ENCODE data around the gene BTRC. TPM values are rescaled to one million over a fixed set of nuclear protein-coding genes. Genes with fewer than 3 reads are reported as not detected.
A peak's percentile ranks its signal among the peaks of the same experiment; 100 is the strongest.
"Not testable (repeated sequence)": the region's sequence is repeated elsewhere in the genome, so short reads cannot be mapped to it uniquely, and the experiment has no call there.

Gene BTRC
- polyA plus RNA-seq (2012; ENCODE audit: insufficient read depth, insufficient read length): 12.9 TPM

- DNase-seq (ENCODE audit: low read depth, low spot score): peak; percentile 99
- H3K4me3 ChIP-seq (ENCODE audit: low read length): peak within 1 kb of the TSS; percentile 72
These were observed at the start of gene BTRC for GRCh38 chr10:101353692-101354327. Gene BTRC, plus strand, starts transcription at chr10:101354165. Its CDS starts 16 bp downstream, at chr10:101354181.

GRCh38 chr10:101304316-101304715 lies 49.6 kb upstream of the BTRC start:
- no peak for DNase-seq (ENCODE audit: low read depth, low spot score)
- H3K4me3 ChIP-seq (ENCODE audit: low read length): no peak overlapping the region

- H3K4me3 ChIP-seq (ENCODE audit: low read length): no peak overlapping the region
- no peak for DNase-seq (ENCODE audit: low read depth, low spot score)
These were observed 48.4 kb upstream of the BTRC start for GRCh38 chr10:101305320-101306241.

DNA sequence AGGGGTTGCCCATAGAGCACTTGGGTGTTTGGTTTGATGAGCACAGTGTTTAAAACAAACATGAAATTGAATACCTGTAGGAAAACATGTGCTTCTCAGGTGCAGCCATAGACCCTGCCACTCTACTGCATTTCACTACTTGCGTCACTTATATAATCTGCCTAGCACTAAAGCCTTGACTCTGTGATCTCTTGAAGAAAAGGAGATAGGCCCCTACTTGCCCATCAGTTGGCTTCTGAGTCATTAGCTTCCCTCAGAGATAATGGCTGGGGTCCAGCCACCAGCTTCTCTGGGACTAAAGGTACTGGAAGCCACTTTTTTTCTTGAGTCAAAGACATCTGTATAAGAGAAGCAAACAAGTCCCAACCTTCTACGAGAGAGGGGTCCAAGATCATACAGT lies 45.9 kb upstream of the BTRC start:
- no peak overlapping the region for H3K4me3 ChIP-seq (ENCODE audit: low read length)

DNA sequence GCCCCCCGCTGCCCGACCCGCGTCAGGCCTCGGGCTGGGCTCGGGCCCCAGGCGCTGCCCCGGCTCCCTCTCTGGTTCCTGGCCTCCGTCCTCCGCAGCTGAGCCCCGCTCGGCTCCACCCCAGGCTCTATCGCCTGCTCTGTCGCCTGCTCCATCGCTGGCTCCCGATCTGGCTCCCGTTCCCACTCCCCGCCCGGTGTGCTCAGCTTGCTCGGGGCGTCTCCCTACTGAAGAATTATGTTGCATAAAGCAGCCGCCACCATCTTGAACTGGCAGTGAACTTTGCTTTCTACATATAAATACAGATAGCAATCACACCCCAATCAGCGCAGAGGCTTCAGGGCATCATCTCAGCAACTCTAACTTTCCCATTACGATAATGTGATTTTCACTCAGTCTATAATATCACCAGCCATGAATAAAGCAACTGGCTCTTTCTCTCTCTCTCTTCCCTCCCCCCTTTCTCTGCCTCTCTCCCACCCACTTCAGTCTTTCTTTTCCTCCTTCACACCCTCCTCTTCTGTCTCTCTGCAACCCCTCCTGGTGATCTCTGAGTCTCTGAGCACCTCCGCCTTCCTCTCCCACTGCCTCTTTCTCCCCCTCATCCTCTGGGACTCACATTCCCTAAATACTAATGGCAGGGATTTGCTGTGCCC lies 43.3 kb upstream of the BTRC start:
- no peak overlapping the region for H3K4me3 ChIP-seq (ENCODE audit: low read length)
- no peak for DNase-seq (ENCODE audit: low read depth, low spot score)

More for the DNA sequence above, 45.9 kb upstream of the BTRC start:
- DNase-seq (ENCODE audit: low read depth, low spot score): no peak

DNA sequence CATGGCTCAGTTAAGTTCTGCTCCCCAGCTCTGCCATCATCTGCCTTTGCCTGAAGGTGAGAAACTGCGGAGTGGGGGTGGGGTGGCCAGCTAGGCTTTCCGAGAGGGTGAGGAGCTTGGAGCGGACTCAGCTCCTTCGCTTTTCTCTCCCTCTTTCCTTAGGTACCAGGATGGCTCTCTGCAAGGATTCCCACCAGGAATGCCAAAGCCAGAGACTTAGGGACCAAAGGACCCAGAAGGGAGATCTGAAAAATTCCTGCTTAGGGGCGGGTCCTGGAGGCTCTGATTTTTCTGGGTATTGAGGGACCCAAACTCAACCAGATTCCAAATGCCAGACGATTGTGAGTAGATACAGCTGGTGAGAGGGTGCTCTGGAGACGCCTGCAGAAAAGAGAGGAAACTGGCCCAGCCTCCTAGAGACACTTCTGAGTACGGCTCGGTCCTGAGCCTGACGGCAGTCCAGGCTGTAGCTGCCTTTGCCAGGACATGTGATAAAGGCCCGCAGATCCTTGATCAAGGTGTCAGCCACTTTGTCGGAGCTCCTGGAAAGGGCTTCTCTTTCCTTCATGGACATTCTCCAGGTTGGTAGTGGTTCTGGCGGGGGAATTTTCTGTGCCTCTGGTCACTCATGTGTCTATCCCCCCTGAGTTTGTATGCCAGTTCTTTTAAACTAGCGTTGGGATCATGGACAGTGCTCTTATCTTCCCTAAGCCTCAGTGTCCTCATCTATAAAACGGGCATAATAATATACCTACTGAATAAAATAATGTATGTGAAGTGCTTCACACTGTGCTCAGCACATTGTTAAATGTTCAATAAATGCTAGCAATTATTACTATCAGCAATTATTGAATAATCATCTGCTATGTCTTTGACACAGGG lies 42.5 kb upstream of the BTRC start:
- DNase-seq (ENCODE audit: low read depth, low spot score): no peak
- H3K4me3 ChIP-seq (ENCODE audit: low read length): no peak overlapping the region

DNA sequence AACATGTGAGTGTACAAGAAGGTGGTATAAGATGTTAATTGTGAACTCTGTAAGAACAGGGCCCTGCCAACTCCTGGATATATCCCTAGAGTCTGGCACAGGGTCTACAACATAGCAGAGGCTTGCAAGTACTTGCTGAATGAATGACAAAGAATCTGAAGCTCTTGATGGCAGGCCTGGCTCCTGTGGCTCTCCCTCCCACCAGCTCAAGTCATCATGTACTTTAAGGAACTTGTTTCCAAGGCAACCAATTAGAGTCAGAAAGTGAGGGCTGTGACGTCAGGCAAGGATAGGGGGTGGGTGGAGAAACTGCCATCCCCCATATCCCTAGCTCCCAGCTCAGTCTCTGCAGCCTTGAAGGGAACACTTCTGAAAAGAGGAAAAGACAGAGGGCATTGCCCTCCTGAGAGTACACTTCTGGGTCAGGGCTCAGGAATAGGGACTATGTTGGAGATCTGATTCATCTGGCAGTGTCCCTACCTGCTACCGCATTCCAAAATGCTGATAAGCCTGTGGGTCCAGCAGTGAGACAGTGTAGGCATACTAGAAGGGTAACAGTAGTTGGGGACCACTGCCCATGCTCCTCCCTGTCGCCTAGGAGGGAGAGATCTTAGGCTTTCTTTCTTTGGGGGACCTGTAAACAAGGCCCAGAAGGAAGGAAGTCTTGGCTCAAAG lies 34.6 kb upstream of the BTRC start:
- no peak for DNase-seq (ENCODE audit: low read depth, low spot score)
- H3K4me3 ChIP-seq (ENCODE audit: low read length): no peak overlapping the region

- no peak for DNase-seq (ENCODE audit: low read depth, low spot score)
- no peak overlapping the region for H3K4me3 ChIP-seq (ENCODE audit: low read length)
These were observed 32.9 kb upstream of the BTRC start for GRCh38 chr10:101321073-101321472.

DNA sequence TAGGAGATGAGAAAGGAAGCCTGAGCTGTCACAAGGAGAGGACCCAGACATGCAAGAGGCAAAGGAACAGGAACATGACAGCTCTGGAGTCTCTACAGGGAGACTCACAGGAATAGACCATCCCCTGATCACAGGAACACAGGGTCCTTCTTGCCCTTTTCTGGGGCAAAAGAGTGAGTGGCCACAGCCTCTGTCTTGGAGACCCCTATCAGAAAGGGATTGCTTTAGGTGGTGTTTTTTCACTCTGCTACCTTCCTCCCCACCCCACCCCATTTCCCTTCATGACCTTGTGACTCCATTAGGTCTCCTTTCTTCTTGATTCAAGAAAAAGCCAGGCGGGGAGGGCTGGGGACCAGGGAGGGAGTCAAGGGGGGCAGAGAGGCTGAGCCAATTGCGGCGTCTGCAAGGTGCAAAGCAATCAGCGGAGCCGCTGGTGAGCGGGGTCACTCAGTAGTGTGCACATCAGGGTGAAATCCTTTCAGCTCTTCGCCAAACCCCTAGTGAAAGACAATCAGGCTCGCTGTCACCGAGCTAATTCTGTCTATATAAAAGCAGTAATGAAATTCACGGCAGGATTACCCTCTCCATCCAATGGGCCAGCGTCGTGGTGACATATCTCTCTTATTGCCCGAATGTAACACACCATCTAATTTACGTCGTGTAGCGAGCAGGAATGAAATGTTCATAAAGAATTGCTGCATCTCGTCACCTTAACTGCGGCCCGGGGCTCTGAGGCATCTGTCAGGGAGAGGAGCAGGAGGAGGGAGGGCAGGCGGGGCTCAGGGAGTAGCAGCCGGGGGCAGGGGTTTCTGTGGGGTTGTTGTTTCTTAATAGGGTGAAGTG lies 31.5 kb upstream of the BTRC start:
- no peak overlapping the region for H3K4me3 ChIP-seq (ENCODE audit: low read length)
- no peak for DNase-seq (ENCODE audit: low read depth, low spot score)

DNA sequence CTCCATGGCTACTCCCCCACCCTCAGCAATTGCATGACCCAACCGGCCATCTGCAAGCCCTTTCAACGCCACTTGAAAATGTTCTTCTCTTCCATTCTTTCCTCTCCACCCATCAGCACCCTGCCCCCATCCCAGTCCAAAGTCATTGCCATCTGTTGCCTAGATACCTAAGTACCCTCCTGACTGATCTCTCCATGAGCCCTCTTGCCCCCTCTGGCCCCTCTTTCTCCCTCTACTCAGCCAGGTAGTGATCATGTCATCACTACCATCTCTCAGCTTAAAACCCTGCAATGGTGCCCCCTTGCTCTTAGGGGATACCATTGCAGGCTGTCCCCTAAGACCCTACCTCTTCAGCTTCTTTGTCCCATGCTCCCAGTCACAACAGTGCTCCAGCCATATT lies 30.5 kb upstream of the BTRC start:
- H3K4me3 ChIP-seq (ENCODE audit: low read length): no peak overlapping the region
- DNase-seq (ENCODE audit: low read depth, low spot score): no peak

GRCh38 chr10:101327454-101327853 lies 26.5 kb upstream of the BTRC start:
- not testable (repeated sequence) for DNase-seq (ENCODE audit: low read depth, low spot score); H3K4me3 ChIP-seq (ENCODE audit: low read length)

- no peak overlapping the region for H3K4me3 ChIP-seq (ENCODE audit: low read length)
- DNase-seq (ENCODE audit: low read depth, low spot score): no peak
These were observed 24.5 kb upstream of the BTRC start for GRCh38 chr10:101329341-101330032.

- no peak overlapping the region for H3K4me3 ChIP-seq (ENCODE audit: low read length)
- DNase-seq (ENCODE audit: low read depth, low spot score): no peak
These were observed 23.7 kb upstream of the BTRC start for GRCh38 chr10:101330231-101330630.

DNA sequence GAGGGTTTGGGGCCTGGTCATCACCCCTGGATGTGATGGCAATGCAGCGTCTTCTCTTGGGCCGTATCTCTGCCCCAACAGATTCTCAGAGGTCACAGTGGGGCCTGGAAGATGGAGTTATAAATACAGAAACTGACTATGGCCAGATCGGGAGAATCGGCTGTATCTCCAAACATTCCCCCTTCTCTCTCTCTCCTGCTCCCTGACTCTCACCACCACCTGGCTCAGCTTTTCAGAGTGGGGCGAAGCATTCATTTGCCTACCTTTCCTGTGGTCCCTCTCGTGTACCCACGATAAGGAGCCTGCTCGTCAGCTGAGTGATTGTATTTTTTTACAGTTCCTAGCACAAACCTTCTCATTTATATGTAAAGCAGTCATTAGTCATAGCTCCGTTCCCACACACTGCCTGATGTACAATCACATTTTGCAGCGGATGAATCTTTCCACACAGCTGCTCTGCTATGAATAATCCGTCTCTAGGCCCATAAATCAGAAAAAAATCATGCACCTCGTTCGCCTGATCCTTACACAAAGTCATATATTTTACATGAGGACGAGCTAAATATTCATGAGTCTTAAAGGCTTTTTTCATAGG lies 23.2 kb upstream of the BTRC start:
- DNase-seq (ENCODE audit: low read depth, low spot score): no peak
- H3K4me3 ChIP-seq (ENCODE audit: low read length): no peak overlapping the region

DNA sequence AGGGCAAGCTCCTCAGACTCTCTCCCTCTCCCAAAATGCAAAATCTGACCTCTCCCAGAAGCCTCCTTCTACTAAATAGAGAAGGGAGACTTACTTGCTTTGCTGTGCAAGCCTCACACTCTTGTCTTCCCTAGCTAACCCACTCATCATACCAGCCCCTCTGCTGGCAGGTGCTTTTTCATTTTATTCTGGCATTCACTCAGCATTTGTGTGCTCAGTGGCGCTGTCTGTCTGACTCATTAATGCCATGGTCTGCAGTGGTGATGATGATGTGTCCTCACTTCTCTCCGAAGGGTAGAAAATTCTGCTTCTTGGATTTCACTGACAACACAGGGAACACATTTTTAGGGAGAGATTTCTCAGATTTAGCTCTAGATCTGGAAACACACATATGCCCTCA lies 22.0 kb upstream of the BTRC start:
- DNase-seq (ENCODE audit: low read depth, low spot score): no peak
- no peak overlapping the region for H3K4me3 ChIP-seq (ENCODE audit: low read length)

DNA sequence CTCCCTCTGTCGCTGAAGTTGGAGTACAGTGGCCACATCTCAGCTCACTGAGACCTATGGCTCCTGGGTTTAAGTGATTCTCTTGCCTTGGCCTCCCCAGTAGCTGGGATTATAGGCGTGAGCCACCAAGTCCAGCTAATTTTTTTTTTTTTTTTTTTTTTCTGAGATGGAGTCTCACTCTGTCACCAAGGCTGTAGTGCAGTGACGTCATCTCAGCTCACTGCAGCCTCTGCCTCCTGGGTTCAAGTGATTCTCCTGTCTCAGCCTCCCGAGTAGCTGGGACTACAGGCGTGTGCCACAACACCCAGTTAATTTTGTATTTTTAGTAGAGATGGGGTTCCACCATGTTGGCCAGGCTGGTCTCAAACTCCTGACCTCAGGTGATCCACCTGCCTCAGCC lies 19.7 kb upstream of the BTRC start:
- H3K4me3 ChIP-seq (ENCODE audit: low read length); DNase-seq (ENCODE audit: low read depth, low spot score): not testable (repeated sequence)

DNA sequence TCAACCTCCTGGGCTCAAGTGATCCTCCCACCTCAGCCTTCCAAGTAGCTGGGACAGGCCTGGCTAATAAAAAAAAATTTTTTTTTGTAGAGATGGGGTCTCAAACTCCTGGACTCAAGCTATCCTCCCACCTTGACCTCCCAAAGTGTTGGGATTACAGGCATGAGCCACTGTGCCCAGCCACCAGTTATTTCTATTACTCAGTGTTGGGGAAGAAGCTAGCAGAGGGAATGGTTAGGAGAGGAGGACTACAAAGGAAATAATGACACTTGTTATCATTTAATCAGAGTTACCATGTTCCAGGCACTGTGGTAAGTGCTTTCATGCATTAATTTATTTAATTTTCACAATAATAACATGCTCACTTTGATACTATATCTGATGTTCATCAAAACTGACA lies 17.6 kb upstream of the BTRC start:
- H3K4me3 ChIP-seq (ENCODE audit: low read length): no peak overlapping the region
- no peak for DNase-seq (ENCODE audit: low read depth, low spot score)
